HG03025 (cell line): Measurements from ENCODE around the gene GALR2.
"Not testable (repeated sequence)": the region's sequence is repeated elsewhere in the genome, so short reads cannot be mapped to it uniquely, and the experiment has no call there.

Experiments
- ATAC-seq: cut with Tn5 transposase; IDR thresholded peaks from one replicate; pipeline ENCODE4 v1.9.1; 2021; ENCODE audit warnings: mild to moderate bottlenecking, moderate library complexity; ENCODE audit not compliant: unreplicated experiment, low FRiP score

GALR2 gene

GRCh38 chr17:76074390-76075363 is at the start of gene GALR2:
TSS of gene GALR2 (plus strand) at chr17:76074781. CDS start at chr17:76074884, 103 bp downstream.
- ATAC-seq = no peak

- ATAC-seq = no peak
Observed at GRCh38 chr17:76025294-76025693, 49.3 kb upstream of the GALR2 start.

GRCh38 chr17:76026714-76027158 is 47.8 kb upstream of the GALR2 start:
- no peak for ATAC-seq

- ATAC-seq = no peak
Observed at GRCh38 chr17:76027159-76027839, 47.3 kb upstream of the GALR2 start, which contains the start of gene EVPL. TSS of gene EVPL (minus strand) at chr17:76027306. CDS start at chr17:76027198, 108 bp downstream.

GRCh38 chr17:76032073-76032779 is 42.4 kb upstream of the GALR2 start:
- no peak for ATAC-seq

GRCh38 chr17:76032780-76033108 is 41.8 kb upstream of the GALR2 start:
- no peak for ATAC-seq

- no peak for ATAC-seq
Observed at GRCh38 chr17:76033139-76033538, 41.4 kb upstream of the GALR2 start.

- no peak for ATAC-seq
Observed at GRCh38 chr17:76034428-76035350, 39.9 kb upstream of the GALR2 start.

- ATAC-seq = no peak
Observed at GRCh38 chr17:76036497-76037261, 37.9 kb upstream of the GALR2 start.

GRCh38 chr17:76038050-76038449 is 36.5 kb upstream of the GALR2 start:
- ATAC-seq = no peak

GRCh38 chr17:76039121-76039520 is 35.5 kb upstream of the GALR2 start:
- ATAC-seq = no peak

- ATAC-seq = no peak
Observed at GRCh38 chr17:76040376-76040775, 34.2 kb upstream of the GALR2 start.

GRCh38 chr17:76042868-76043267 is 31.7 kb upstream of the GALR2 start:
- not testable (repeated sequence) for ATAC-seq

GRCh38 chr17:76044475-76045007 is 30.0 kb upstream of the GALR2 start:
- ATAC-seq = not testable (repeated sequence)

- ATAC-seq = no peak
Observed at GRCh38 chr17:76046064-76046463, 28.5 kb upstream of the GALR2 start.

- no peak for ATAC-seq
Observed at GRCh38 chr17:76048025-76048605, 26.5 kb upstream of the GALR2 start.

- ATAC-seq = no peak
Observed at GRCh38 chr17:76048711-76049110, 25.9 kb upstream of the GALR2 start.

GRCh38 chr17:76049239-76049638 is 25.3 kb upstream of the GALR2 start:
- ATAC-seq = no peak
